IPS-11a (cell line): Measurements from ENCODE around the gene ATP2C2.
"Not testable (repeated sequence)": the region's sequence is repeated elsewhere in the genome, so short reads cannot be mapped to it uniquely, and the experiment has no call there.

ENCODE experiments used
- H3K4me3 ChIP-seq: one replicate; pipeline ENCODE4 v1.5.1; 2013; ENCODE audit warnings: low read depth, low read length, control low read depth

The ATP2C2 gene

DNA sequence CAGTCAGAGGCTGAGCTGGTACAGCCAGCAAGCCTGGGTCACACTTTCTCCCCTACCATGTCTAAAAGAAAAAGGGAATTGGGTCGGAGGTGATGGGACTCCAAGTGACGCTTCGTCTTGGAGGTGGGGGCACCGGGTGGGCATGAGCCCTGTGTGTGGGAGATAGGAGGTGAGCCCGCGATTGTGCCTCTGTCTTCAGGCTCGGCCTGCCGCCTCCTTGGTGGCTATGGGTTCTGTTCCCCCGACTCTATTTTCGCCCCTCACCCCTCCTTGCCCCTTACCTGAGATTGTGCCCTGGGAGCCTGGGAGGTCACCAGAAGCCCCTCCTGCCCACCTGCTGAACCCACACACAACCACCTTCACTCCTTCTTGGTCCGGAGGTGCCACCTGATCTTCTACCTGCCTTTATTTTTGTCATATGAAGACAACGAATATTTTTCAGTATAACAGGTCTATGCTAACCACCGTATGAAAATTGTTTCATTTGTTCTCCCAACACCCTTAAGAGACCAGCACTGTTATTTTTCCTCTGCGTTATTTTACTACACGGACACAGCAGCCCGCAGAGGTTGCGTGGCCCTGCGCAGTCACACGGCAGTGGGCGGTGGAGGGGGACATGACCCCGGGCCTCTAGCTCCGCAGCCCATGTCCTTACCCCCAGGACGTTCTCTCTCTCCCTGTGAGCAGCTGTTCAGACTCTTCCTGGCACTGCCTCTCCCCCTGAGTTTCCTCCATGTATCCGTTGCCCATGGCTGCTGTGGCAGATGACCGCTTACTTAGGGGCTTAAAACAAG, 49.9 kb downstream of the ATP2C2 start:
- H3K4me3 ChIP-seq, result no peak overlapping the region

DNA sequence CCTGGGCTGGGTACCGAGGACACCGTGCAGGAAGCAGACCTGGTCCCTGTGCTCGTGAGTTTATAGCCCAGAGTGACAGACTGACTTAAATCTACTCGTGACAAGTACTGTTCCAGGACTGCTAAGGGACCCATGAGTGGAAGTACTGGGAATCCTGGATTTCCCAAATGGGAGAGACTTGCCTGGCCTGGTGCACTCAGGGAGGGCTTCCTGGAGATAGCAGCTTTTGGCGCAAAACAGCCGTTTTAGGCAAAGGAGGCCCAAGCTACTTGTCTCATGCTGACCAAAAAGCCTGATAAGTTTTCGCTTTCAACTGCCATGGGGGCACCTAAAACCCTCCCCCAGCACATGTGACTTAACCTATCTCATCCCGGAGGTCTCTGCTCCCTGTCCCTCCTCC, 51.4 kb downstream of the ATP2C2 start:
- no peak overlapping the region for H3K4me3 ChIP-seq

DNA sequence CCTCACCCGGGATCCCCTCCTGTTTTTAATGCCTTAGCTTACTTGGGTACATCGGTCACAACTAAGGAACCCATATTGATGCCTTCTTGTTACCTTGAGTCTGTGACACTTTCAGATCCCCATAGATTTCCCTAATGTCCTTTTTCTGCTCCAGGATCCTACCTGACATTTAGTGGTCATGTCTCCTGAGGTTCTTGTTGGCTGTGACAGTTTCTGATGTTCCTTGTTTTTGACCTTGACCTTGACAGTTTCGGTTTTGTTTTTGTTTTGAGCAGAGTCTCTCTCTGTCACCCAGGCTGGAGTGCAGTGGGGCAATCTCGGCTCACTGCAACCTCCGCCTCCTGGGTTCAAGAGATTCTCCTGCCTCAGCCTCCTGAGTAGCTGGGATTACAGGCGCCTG, 52.2 kb downstream of the ATP2C2 start:
- H3K4me3 ChIP-seq, result not testable (repeated sequence)

DNA sequence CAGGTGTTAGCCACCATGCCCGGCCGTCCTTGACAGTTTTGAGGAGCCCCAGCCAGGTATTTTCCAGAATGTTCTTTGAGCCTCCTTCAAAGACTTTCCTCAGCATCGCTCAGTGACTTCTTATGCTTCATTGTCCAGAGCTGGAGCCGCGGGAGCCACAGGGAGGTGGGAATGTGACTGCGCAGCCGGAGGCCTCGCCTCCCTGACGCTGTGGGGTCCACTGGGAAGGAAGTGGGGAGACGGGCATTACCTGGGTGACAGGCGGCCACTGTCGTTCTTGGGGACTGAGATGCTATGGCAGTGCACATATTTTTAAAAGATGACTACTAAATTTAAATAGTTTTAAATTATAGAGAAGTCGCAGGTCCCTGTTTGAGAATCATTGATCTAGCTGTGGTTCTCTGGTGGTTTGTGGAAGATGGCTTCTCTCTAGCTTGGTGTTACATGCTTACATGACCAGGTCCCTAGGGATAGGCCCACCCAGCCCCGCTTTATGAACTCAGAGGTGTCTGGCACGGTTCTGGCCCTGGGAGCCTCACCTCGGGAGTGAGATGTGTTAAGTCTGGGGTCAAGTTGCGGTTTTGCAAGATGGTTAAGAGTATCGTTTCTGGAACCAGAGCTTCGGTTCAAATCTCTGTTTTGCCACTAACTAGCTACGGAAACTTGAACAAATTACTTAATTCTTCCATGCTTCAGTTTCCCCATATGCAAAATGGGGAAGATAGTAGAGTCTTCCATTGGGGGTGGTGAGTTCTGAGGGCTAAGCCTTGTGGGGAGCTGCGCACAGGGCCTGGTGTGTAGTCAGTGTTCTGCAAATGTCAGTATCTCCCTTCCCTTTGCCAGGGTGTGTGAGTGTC, 53.0 kb downstream of the ATP2C2 start:
- H3K4me3 ChIP-seq, result no peak overlapping the region

DNA sequence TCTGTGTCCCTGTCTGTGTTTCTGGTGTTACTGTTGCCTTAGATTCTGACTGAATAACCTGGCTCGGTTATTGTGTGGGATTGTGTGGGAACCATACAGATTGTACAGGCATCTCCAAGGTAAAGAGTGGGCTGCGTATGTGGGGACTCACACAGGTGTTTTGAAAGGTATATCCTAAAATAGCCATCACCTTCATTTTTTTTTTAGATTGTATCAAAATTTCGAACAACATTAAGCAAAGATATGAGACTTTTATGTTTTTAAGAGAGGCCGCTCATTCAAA, 53.5 kb downstream of the ATP2C2 start:
- H3K4me3 ChIP-seq, result no peak overlapping the region

DNA sequence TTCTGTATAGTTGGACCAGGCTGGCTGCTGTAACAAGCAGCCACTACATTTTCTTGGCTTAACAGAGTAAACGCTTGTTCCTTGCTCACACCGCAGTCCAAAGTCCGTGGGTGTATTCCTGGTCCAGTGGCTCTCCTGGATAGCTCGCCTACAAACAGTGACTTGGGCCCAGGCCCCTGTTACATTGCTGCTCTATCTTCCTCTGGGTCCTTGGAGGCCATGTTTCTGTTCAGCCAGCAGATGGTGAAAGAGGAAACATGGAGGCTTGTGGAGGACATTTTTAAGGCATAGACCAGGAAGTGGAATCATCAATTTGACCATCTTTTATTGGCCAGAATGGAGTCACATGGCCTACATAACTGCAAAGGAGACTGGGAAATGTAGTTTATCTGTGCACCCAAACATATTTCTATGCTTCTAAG, 55.1 kb downstream of the ATP2C2 start:
- no peak overlapping the region for H3K4me3 ChIP-seq

DNA sequence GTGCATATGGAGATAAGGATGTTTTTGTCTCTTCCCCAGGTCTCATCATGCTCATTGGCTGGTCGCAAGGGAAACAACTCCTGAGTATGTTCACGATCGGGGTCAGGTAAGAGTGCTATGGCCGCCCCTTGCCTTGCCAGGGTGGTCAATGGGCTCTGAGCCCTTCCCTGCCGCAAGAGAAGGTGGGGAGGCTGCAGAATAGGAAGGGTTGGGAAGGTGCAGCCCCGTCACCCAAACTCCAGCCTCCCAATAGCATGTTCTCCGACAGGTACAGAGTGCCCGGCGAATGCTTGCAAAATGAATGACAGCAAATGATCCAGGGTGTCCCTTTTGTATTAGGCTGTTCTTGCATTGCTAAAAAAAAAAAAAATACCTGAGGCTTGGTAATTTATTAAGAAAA, 57.4 kb downstream of the ATP2C2 start:
- H3K4me3 ChIP-seq, result no peak overlapping the region

DNA sequence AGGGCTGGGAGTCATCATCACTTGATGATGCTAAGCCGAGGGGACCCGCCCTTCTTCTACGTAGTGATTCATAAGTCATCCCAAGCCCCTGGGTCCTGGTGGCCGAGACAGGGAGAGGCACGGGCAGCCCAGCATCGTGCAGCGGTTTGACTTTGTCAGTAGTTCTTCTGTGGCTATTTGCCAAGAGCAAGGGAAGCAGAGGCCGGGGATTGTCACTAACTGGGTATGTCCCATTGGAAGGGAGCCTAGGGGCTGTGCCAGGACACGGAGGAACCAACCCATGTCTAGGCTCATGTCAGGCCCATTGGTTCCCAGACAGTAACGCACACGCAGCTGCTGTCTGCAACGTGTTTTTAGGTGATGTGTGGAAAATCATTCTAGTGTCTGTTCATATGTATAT, 58.5 kb downstream of the ATP2C2 start:
- H3K4me3 ChIP-seq, result no peak overlapping the region

DNA sequence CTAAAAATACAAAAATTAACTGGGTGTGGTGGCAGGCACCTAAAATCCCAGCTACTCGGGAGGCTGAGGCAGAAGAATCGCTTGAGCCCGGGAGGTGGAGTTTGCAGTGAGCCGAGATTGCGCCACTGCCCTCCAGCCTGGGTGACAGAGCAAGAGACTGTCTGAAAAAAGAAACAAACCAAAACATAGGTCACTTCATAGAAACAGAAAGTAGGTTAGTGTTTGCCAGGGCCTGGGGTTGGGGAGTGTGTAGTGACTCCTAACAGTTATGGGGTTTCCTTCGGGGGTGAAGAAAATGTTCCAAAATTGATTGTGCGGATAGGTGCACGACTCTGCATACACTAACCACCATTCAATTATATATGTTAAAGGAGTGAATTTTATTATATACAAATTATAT, 59.2 kb downstream of the ATP2C2 start:
- H3K4me3 ChIP-seq, result no peak overlapping the region

DNA sequence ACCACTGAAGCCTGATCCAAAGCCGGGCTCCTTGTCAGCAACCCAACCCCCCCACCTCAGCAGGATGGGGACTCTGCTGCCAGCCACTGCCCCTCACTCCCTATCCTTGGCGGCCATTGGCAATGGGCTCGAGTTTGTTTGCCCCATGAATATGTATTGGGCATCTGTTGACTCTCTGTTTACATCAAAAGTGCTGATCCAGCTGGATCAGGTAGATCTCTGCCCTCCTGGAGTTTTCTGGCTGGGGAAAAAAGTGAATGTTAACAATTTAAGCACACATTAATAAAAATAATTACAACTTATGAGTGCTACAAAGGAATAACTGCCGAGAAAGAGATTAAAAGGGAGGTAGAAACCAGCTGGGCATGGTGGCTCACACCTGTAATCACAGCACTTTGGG, 62.5 kb downstream of the ATP2C2 start:
- H3K4me3 ChIP-seq, result no peak overlapping the region

DNA sequence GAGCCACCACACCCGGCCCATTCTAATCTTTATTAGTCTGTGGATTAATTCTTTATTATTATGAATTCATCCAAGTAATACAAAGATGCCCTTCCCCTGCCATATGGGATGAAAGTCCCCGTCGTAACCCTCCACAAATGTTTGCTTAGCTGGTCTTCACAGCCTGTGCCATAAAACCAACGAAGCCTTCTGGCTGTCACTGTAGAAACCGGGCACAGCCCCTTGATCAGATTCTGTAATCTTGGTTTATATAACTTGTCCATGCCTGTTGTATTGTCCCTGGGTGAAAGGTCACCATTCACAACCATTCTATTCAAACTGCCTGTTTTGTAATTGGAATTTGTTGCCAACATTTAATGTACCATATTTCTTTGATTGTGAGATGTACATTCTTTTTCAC, 66.5 kb downstream of the ATP2C2 start:
- H3K4me3 ChIP-seq, result no peak overlapping the region

DNA sequence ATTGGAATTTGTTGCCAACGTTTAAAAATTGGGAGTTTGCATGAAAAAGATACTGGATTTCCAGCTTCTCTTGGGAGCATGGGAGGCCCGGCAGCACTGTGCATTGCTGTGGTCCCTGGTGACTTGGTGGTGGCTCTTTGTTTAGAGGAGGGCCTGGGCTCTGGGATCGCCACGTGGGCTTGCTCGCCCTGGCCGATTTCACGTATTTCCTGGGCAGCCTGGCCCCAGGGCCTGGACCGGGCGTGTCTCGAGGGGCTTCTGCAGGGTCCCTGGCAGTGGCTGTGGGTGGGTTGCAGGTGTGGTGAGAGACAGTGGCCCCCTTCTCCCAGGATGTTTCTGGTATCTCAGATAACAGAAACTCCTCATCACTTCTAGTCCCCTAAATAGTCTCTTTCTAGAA, 67.9 kb downstream of the ATP2C2 start:
- H3K4me3 ChIP-seq, result no peak overlapping the region

DNA sequence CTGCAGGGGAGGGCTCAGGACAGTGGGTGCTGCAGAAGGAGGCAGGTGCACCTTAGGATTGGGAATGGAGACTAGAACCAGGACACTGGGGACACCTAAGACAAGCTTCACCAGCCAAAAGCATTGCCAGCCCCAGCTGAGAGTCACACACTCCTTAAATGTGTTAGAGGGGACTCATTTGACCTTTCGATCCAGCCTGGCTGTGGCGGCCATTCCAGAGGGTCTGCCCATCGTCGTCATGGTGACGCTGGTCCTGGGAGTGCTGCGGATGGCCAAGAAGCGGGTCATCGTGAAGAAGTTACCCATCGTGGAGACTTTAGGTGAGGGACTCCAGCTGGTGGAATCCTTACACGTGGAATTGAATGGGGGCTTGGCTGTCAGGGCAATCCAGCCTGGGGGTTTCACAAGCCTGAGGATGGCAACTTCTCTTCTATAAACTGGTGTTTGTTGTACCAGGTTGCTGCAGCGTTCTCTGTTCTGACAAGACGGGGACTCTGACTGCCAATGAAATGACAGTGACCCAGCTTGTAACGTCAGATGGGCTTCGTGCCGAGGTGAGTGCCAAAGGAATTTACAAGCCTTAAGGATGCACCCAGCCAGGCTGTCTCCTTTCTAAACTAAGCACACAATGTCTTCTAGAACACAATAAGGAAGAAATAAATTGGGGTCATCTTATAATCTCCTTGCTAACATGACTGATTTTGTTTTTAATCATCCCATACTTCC, 70.8 kb downstream of the ATP2C2 start:
- no peak overlapping the region for H3K4me3 ChIP-seq

DNA sequence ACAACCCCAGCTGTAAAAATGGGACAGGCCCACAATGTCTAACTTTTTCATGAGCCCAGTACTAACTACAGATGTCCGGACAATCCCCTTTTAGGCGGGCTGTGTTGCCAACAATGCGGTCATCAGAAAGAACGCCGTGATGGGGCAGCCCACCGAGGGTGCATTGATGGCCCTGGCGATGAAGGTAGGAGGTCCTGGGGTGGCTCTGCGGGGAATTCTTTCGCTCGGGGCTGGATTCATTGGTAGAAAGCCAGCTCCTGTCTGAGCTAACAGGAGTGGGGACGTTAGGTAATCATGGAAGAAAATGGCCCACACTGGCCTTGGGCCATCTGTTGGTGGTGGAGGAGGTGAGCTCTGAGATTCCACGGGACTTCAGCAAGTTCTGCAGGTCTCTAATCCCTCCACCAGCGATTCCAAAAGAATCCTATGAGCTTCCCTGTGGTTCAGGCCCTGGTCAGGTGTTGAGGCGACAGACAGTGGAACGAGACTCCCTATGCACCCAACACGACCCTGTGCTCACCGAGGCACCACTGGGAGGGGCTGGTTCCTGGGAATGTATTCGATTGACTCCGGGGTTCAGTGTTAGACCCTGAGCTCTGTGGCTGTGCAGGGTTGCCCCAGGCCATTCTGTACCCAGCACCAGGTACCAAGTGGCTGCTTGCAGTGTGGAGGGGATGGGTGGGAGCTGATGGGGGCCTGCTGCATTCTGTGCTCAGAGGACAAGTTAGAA, 74.2 kb downstream of the ATP2C2 start:
- no peak overlapping the region for H3K4me3 ChIP-seq

DNA sequence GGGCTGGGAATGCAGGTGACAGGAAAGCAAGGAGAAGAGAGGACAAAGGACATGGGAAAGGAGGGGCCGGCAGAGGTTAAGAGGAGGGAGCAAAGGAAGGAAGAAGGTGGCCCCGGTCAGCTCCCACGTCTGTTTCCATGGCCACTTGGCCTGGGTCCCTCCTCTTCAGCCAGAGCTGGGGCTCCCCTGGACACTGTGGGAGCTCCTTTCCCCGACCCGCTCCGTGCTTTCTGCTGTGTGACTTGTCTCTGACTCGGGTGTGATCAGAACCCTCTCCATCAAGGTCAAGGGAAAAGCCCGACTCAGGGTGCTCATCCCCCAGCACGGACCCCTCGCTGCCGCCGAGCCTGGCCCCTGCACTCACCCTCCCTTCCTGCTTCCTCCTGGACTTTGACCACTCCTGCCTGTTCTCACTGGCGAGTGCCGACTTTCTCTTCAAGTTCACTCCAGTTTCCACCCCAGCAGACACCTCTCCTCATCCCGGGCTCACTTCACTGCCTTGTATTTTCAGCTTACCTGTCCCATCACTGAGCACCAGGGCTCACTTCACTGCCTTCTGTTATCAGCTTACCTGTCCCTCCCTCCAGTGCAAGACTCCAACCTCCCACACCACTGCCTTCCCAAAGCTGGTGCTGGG, 74.9 kb downstream of the ATP2C2 start:
- no peak overlapping the region for H3K4me3 ChIP-seq

DNA sequence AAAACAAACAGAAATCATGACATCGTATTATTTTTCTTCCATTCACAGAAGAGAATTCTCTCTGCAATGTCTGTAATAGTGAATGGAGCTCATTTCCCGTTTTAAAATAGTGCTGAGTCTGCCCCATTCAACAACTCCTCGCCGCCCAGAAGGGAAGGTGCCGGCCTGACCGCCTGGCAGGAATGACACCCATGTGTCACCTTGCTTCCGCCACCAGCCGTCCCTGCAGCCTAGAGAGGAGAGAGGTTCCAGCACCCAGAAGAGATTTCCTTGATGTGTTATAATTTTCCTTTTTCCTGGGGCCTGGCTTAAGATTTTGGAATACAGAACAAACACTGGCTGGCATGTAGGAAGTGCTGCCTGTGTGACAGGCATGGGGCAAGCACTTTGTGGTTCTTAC, 76.1 kb downstream of the ATP2C2 start:
- no peak overlapping the region for H3K4me3 ChIP-seq

DNA sequence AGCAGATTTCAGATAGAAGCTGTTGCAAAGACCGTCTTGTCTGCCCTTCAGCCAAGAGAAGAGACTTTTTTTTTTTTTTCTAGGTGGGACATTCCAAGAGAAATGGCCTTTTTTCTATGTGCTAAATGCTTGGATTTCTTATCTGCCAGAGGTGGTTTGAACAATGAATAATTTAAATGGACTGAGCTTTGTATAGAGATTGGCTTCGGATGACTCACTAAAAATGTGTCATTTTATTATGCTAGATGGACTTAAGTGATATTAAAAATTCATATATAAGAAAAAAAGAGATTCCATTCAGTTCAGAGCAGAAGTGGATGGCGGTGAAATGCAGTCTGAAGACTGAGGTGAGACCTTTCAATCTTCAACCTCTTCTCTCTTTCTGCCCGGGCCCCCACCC, 77.7 kb downstream of the ATP2C2 start:
- H3K4me3 ChIP-seq, result no peak overlapping the region

DNA sequence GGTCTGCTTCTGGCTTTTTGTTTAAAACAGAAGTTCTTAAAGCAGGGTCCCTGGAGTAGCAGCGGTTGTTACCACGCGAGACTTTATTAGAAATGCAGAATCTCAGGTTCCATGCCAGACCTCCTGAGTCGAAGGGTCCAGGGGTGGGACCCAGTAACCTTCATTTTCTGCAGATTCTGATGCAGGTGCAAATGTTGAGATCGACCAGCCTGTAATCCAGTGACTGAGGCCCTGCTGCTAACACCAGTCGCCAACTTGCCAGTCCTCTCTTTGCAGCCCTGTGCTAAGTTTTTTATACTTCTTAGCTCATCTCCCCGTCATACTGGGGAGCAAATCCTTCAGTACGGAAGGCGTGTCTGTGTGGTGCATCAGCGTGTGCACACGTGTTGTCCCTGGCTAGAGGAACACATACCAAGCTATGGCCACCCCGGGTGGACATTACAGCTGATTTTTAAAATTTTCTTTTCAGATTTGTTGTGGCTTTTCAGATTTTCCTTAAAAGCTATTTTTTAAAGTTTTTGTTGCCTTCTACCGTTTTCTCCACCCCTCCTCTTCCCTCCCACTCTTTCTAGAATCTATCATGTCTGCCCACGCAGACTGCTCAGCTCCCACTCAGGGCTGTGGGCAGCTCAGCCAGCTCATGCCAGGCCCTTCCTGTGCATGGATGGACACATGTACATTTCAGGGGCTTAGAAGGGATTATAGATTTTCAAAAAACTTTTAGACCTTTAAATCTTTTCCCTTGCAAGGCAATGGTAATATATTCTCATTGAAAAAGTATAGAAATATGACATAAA, 78.5 kb downstream of the ATP2C2 start:
- no peak overlapping the region for H3K4me3 ChIP-seq

DNA sequence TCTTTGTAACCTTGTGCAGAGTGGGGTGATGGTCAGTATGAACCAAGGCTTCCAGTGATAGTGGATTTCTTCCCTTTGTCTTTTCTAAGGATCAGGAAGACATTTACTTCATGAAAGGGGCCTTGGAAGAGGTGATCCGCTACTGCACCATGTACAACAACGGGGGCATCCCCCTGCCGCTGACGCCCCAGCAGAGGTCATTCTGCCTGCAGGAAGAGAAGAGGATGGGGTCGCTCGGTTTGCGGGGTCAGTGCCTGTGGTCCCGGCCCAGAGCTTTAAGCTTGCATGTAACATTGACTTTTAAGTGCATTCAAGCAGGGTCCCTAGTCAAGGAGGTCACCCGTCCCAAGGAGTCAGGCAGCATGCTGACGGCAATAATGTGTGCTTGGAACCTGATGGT, 80.1 kb downstream of the ATP2C2 start:
- H3K4me3 ChIP-seq, result no peak overlapping the region
